Keratinocyte (primary cell): Measurements from ENCODE around the gene BCL2L1. TPM values are rescaled to one million over a fixed set of nuclear protein-coding genes. Genes with fewer than 3 reads are reported as not detected.

Experiments used
- DNase-seq: peaks from one replicate; pipeline ENCODE4 v3.0.0-alpha.2; 2011; ENCODE audit warnings: low read depth, missing footprints, low spot score
- FAIRE-seq: peaks from 2 replicates; lab custom pipeline; 2011; peaks lifted over from hg19 to GRCh38; lab: Jason Lieb, UNC
- H2AFZ ChIP-seq: 2 replicates; pipeline ENCODE4 v1.6.0; 2012; ENCODE audit warnings: low read length, control low read depth, inconsistent platforms; ENCODE audit not compliant: control insufficient read depth
- H3K27ac ChIP-seq: 2 replicates; pipeline ENCODE4 v1.5.1; 2011; ENCODE audit warnings: low read length; ENCODE audit not compliant: control insufficient read depth, insufficient read depth
- H3K27me3 ChIP-seq: 3 replicates; pipeline ENCODE4 v1.6.0; 2011; ENCODE audit warnings: low read length; ENCODE audit not compliant: control insufficient read depth, insufficient read depth; ENCODE audit errors: extremely low read depth
- H3K36me3 ChIP-seq, 2 experiments: 2 replicates in 1 of 2; 3 replicates in 1 of 2; pipeline ENCODE4 v1.5.1; 2011; ENCODE audit warnings: low read length in 2 of 2, mild to moderate bottlenecking in 1 of 2; ENCODE audit not compliant: control insufficient read depth in 2 of 2, insufficient read depth in 2 of 2; ENCODE audit errors: extremely low read depth in 1 of 2
- H3K4me1 ChIP-seq: 3 replicates; pipeline ENCODE4 v1.5.1; 2011; ENCODE audit warnings: low read length; ENCODE audit not compliant: control insufficient read depth, insufficient read depth; ENCODE audit errors: extremely low read depth
- H3K4me2 ChIP-seq: 3 replicates; pipeline ENCODE4 v1.6.0; 2011; ENCODE audit warnings: low read depth, low read length; ENCODE audit not compliant: control insufficient read depth, insufficient read depth; ENCODE audit errors: extremely low read depth
- H3K4me3 ChIP-seq, 3 experiments: fragments of 200-600 bp in 1 of 3; sonication (generic) in 1 of 3; 2 replicates in 2 of 3; 3 replicates in 1 of 3; pipeline ENCODE4 v1.5.1; 2011 to 2016; ENCODE audit warnings: low read length in 3 of 3, mild to moderate bottlenecking in 3 of 3, control low read depth in 2 of 3, inconsistent platforms in 1 of 3, low read depth in 1 of 3, mixed read lengths in 1 of 3, mixed run types in 1 of 3, moderate library complexity in 1 of 3; ENCODE audit not compliant: control insufficient read depth in 2 of 3, insufficient read depth in 2 of 3; ENCODE audit errors: extremely low read depth in 1 of 3
- H3K79me2 ChIP-seq: 2 replicates; pipeline ENCODE4 v1.6.0; 2012; ENCODE audit warnings: low read length; ENCODE audit not compliant: control insufficient read depth, insufficient read depth
- H3K9ac ChIP-seq: 3 replicates; pipeline ENCODE4 v1.6.0; 2011; ENCODE audit warnings: low read length; ENCODE audit not compliant: control insufficient read depth, insufficient read depth; ENCODE audit errors: extremely low read depth
- H3K9me1 ChIP-seq: 3 replicates; pipeline ENCODE4 v1.6.0; 2011; ENCODE audit warnings: low read length; ENCODE audit not compliant: control insufficient read depth, insufficient read depth; ENCODE audit errors: extremely low read depth
- H3K9me3 ChIP-seq: 2 replicates; pipeline ENCODE4 v1.5.1; 2012; ENCODE audit warnings: low read depth, low read length; ENCODE audit not compliant: control insufficient read depth
- H4K20me1 ChIP-seq: 3 replicates; pipeline ENCODE4 v1.6.0; 2011; ENCODE audit warnings: low read length; ENCODE audit not compliant: control insufficient read depth, insufficient read depth; ENCODE audit errors: extremely low read depth
- EZH2 ChIP-seq: IDR thresholded peaks from one replicate; pipeline ENCODE4 v1.6.1; 2012; ENCODE audit warnings: inconsistent platforms, mild to moderate bottlenecking, low read length, moderate library complexity
- dilution Hi-C: fragments of 300-500 bp; cut with MboI; formaldehyde crosslinking; loops from one replicate; pipeline ENCODE4 v1.7.0; 2020; ENCODE audit warnings: low sequenced_read_pairs; ENCODE audit not compliant: extremely low pct_ligation_motif_present
- polyA plus RNA-seq, 5 experiments: library from polyadenylated mRNA; depleted of rRNA in 3 of 5; stranded (reverse) in 3 of 5; stranded (forward) in 1 of 5; unstranded in 1 of 5; fragments of >200 nt; gene quantifications; 1 replicate in 1 of 5; 2 replicates in 3 of 5; 3 replicates in 1 of 5; pipeline versions ENCODE4 v1.2.1 to v1.2.3, GENCODE V29; 2011 to 2012; ENCODE audit warnings: missing spikeins in 2 of 5, low read depth in 1 of 5, low replicate concordance in 1 of 5
- TF ChIP-seq, protein P1 (sequence below), 3 experiments: IDR thresholded peaks in 1 of 3; conservative IDR thresholded peaks in 1 of 3; optimal IDR thresholded peaks in 1 of 3; 2 replicates in 2 of 3; 3 replicates in 1 of 3; pipeline versions ENCODE3 to v1.5.1; 2011; ENCODE audit warnings: low read length in 3 of 3, mild to moderate bottlenecking in 3 of 3, moderate library complexity in 2 of 3, control low read depth in 1 of 3, inconsistent platforms in 1 of 3; ENCODE audit not compliant: insufficient read depth in 2 of 3; ENCODE audit errors: extremely low read depth in 1 of 3

BCL2L1 gene
- polyA plus RNA-seq, 1 donor (not counting 4 experiments of a cell fraction or from before 2014, with no cell fraction given), result 109 TPM

DNA sequence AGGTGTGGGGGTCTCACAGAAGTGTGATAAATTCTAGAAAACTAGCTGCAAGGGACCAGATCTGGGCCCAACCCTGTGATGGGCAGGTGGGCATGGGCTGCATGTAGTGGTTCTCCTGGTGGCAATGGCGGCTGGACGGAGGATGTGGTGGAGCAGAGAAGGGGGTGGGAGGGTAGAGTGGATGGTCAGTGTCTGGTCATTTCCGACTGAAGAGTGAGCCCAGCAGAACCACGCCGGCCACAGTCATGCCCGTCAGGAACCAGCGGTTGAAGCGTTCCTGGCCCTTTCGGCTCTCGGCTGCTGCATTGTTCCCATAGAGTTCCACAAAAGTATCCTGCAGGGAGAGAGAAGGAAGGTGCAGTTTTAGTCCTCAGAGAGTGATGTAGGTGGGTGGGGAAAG lies 56.9 kb downstream of the BCL2L1 start:
- Histone ChIP-seq H3K36me3 (peaks cover 38 to 42% of the 10 kb centered on the region in 2 experiments), H2AFZ (no peak overlapping the region), H3K4me2 (no peak overlapping the region), H3K9me1 (no peaks in the 10 kb centered on the region), H3K27ac (no peak overlapping the region), H3K27me3 (no peaks in the 10 kb centered on the region), H4K20me1 (peaks cover 6% of the 10 kb centered on the region), H3K4me3 (no peak overlapping the region), H3K4me1 (peaks cover 11% of the 10 kb centered on the region), H3K9me3 (no peaks in the 10 kb centered on the region), H3K9ac (no peak overlapping the region), H3K79me2 (peaks cover 40% of the 10 kb centered on the region)
- FAIRE-seq, result no peak
- TF ChIP-seq, protein P1, sequence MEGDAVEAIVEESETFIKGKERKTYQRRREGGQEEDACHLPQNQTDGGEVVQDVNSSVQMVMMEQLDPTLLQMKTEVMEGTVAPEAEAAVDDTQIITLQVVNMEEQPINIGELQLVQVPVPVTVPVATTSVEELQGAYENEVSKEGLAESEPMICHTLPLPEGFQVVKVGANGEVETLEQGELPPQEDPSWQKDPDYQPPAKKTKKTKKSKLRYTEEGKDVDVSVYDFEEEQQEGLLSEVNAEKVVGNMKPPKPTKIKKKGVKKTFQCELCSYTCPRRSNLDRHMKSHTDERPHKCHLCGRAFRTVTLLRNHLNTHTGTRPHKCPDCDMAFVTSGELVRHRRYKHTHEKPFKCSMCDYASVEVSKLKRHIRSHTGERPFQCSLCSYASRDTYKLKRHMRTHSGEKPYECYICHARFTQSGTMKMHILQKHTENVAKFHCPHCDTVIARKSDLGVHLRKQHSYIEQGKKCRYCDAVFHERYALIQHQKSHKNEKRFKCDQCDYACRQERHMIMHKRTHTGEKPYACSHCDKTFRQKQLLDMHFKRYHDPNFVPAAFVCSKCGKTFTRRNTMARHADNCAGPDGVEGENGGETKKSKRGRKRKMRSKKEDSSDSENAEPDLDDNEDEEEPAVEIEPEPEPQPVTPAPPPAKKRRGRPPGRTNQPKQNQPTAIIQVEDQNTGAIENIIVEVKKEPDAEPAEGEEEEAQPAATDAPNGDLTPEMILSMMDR (optimal IDR thresholded peaks at IDR 0.05 in 1 of 3, IDR thresholded peaks at IDR 0.05 in 1 of 3, conservative IDR thresholded peaks at IDR 0.05 in 1 of 3; ENCODE audit: extremely low read depth in 1 of 3, insufficient read depth in 2 of 3, low read length in 3 of 3), result no peak
- dilution Hi-C loops, result no loop called here
- no peak for DNase-seq

DNA sequence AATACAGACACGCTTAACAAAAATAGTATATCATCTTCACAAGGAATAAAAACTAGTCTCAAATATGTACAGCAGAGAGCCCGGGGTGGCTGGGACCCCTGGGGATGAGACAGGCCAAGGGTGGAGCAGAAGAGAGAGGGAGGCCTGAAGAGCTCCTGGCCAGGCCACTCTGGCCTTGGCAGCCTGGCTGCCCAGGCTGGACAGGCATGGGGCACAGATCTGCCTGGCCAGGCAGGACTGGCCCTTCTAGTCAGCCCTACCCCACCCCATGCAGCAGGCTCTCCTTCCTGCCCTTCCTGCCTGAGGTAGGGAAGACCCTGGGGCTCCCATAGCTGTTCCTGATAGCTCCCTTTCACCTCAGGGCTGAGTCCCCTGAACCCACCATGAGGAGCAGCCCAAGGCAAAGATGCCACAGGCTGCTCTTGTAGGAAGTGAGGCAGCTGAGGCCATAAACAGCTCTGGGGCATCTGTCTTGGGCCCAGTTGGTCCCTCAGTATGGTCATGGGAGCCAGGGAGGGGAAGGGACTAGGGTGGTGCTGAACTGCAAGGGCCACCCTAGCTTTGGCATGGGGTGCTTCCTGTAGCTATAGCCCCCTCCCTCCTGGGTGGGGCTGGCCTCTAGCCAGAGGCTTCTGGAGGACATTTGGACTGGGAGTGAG lies 57.8 kb downstream of the BCL2L1 start:
- peaks cover 11% of the 10 kb centered on the region for H3K4me1 ChIP-seq
- TF ChIP-seq, protein P1 (optimal IDR thresholded peaks at IDR 0.05 in 1 of 3, IDR thresholded peaks at IDR 0.05 in 1 of 3, conservative IDR thresholded peaks at IDR 0.05 in 1 of 3; ENCODE audit: extremely low read depth in 1 of 3, insufficient read depth in 2 of 3, low read length in 3 of 3), result no peak
- TF ChIP-seq EZH2, result no peak
- H3K9me1 ChIP-seq, result no peaks in the 10 kb centered on the region
- dilution Hi-C loops, result no loop called here
- H3K27me3 ChIP-seq, result no peaks in the 10 kb centered on the region
- H2AFZ ChIP-seq, result no peak overlapping the region
- H3K9ac ChIP-seq, result no peak overlapping the region
- H4K20me1 ChIP-seq, result peaks cover under 1% of the 10 kb centered on the region
- H3K4me3 ChIP-seq, result no peak overlapping the region
- peaks cover 30 to 37% of the 10 kb centered on the region in 2 experiments for H3K36me3 ChIP-seq
- no peaks in the 10 kb centered on the region for H3K9me3 ChIP-seq
- no peak overlapping the region for H3K27ac ChIP-seq
- DNase-seq (no peak), FAIRE-seq (no peak)
- H3K4me2 ChIP-seq, result no peak overlapping the region
- peaks cover 31% of the 10 kb centered on the region for H3K79me2 ChIP-seq
